GM21390 (cell line): ENCODE measurements around the gene PRDM16.

Experiments used
- ATAC-seq: cut with Tn5 transposase; IDR thresholded peaks from one replicate; pipeline ENCODE4 v1.9.1; 2021; ENCODE audit not compliant: unreplicated experiment

Gene PRDM16

GRCh38 chr1:3053366-3053980 is 15.5 kb upstream of the PRDM16 start:
- ATAC-seq = no peak

DNA sequence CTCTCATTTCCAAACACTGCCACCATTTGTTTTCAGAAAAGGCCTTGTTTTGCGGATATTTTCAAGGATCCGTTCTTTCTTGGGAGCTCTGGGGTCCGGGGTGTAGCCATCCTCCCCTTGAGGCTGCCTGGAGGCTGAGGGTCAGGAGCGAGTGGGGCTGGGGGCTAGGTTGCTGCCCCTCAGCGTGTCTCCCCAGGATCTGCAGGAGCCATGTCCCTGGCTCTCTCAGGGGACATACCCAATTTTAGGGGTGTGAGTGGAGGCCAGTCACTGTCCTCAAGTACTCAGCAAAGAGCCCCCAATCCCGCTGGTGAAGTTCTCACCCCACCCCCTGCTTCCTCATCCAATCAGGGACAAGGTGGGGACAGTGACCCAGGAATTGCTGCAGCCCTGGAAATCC is 15.0 kb upstream of the PRDM16 start:
- ATAC-seq = no peak

GRCh38 chr1:3054474-3054873 is 14.5 kb upstream of the PRDM16 start:
- ATAC-seq = no peak

DNA sequence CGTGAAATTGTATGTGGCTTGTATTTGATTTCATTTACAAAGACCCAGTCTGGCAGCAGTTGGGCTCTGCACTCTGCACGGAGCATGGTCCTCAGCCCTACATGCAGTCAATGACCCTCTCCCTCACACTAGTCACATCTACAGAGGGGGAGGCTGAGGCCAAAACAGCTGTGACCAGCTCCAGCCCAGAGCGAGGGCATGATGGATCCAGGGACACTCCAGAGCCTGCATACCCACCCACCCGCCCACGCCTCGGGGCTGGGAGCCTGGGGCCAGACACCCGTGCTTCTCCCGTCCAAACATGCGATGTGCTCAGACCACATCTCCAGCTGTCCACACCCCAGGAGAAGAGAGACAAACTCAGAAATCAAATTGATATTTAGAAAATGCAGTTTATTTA is 14.0 kb upstream of the PRDM16 start:
- no peak for ATAC-seq

DNA sequence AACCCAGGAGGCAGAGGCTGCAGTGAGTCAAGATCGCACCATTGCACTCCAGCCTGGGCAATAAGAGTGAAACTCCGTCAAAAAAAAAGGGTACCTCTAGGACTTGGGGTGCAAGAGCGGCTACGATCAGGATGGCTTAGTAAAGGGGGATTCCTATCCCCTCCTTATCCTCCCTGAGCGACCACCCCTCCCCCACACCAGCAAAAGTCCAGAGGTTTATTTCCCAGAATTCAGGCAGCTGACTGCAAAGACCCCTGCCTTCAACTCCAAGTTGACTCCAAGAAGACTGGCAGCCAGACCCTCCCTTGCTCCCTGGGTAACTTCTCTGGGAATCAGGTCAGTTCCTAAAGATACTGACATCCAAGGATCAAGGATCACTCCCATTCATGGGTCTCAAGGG is 12.4 kb upstream of the PRDM16 start:
- ATAC-seq = no peak

GRCh38 chr1:3058263-3059030 is 10.6 kb upstream of the PRDM16 start:
- no peak for ATAC-seq

DNA sequence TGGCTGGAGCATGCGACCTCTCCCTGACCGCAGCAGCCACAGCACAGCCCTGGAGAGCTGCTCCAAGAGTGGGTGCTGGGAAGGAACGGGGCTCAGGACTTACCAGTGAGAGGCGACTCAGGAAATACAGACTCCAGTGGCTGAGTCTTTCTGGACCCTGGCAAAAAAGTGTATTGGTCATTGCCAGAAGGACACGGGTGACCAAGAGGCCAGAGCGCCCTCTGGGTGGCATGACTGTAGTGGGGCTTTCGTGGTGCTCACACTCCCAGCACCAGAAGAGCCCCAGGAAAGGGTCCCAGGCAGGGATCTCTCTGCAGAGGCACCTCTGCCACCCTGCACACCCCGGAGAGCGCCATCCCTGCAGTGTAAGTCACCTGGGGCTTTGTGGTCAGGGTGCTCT is 8.9 kb upstream of the PRDM16 start:
- ATAC-seq = no peak

- ATAC-seq = no peak
Measured at GRCh38 chr1:3060601-3061551, 8.1 kb upstream of the PRDM16 start.

DNA sequence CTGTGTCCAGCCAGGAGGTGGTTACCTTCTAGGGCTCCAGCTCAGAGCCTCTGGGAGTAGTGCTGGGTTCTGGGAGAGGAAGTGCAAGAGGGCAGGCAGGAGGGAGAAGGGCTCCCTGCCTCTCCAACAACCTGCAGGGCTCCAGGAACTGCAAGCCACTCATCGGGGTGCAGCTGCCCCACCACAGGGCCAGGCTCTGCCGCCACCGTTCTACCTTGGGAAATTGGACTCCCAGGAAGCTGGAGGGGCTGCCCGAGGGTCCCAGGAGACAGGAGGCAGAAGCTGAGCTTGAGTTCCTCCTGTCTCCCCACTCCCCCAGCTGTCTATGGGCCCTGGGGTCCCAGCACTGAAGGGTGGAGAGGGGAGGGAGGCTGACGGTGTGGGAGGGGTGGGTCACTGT is 7.4 kb upstream of the PRDM16 start:
- ATAC-seq = no peak

- no peak for ATAC-seq
Measured at GRCh38 chr1:3061981-3062615, 6.9 kb upstream of the PRDM16 start.

DNA sequence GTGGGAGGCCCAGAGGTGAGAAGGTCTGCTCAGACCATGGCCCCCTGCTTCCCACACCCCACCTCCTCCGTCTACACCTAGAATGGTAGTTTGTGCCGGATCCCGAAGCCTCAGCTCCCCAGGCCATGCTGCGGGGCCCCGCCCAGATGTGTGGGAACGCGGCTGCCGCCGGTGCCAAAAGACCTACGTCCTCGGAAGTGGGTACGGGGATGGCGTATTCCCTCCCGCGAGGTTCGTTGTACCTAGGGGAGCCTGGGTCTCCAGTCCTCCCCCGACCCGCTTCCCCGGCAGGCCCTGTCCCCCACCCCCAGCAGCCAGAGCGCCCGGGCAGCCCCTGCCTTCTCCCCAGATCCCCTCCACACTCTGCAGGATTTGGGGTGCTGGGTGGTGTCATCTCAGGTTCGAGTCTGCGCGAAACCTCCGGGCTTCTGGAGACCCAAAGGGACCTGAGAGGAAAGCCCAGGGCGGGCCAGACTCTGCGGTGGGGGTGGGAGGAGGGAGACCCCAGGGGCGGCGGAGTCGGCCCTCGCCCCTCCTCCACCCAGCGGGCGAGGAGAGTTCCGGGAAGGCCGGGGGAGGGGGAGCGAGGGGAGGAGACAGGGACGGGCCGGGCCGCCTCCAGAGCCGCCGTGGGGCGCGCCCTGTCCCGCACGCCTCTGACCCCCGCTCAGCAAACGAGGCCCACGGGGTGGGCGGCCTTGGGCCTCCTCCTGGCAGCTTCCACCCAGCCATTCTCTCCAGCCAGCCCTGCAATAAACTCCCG is 6.2 kb upstream of the PRDM16 start:
- no peak for ATAC-seq

GRCh38 chr1:3063379-3064295 is 5.4 kb upstream of the PRDM16 start:
- ATAC-seq = no peak

DNA sequence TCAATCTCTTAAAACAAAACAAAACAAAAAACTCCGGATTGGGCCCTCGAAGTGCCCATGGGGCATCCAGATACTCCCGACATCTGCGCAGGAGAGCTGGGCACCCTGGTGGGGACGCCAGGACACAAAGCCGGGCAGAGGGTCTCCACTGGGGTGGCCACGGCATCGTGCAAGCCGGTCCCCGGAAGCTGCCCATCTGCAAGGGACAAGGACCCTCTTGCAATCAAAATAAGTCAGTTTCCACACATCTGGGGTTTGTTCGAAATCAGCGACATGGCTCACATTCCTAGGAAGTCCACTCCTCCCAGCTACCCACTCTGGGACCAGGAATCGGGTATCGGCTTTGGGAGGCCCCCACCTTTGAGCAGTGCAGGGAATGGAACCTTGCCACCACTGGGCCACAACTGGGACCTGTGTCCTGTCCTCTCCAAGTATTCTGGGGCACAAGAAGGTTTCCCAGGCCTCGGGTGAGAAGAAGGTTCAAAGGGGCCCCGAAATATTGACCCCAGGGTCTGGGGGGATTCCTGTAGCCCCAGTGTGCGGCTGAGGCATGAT is 4.6 kb upstream of the PRDM16 start:
- no peak for ATAC-seq

DNA sequence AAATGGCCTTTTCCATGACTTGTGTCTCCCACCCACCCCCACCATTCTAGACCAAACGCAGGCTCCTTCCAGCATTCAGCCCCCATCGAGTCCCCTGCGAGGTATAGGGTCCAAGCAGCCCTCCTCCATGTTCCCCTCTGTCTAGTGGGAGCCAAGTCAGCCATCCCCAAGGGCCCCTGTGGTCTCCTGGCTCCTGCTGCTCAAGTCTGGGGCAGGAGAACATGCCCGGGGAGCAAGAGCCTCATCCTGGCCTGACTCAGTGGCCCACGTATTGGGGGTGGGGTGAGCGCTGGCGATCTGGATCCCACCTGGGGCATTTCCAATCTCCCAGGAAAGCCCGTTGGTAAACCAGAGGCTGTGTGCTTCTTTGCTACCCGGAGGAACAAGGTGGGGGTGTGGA is 4.1 kb upstream of the PRDM16 start:
- ATAC-seq = no peak

GRCh38 chr1:3065396-3065795 is 3.6 kb upstream of the PRDM16 start:
- no peak for ATAC-seq

DNA sequence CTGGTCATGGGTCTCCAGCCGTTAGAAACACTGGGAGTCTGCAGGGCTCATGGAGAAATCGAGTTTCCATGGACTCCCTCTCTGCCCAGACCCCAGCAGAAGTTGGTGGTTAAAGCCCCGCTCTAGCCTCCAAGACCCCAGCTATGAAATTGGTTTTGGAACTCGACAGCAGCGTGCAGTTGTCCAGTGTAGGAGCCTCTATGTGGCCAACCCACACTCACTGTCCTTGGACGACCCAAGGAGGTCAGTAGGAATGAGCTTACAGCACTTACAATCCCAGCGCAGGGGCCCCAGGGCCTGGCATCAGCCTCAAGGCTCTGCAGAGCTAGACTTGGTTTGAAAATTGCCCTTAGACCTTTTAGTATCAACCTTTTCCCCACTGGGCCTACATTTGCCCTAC is 3.2 kb upstream of the PRDM16 start:
- ATAC-seq = no peak

DNA sequence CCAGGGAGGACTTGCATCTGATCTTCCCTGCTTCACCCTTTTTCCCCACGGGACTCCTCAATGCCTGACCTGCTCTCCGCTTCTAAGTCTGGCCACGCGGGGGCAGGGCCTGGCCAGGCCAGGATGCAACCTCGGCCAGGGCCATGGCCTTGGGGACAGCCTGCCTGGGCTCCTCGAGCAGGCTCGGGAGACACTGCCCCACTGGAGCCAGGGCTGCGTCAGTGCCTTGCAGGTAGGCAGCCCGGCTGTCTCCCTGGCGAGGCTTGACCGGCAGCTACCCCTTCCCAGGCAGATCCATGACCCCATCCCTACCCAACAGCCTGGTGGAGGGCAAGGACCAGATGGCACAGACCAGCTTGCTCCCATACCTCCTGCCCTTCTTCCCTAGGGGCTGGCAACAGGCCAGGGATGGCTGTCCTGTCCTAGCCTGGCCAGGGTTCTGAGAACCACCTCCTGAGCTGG is 2.7 kb upstream of the PRDM16 start:
- ATAC-seq = no peak

GRCh38 chr1:3066826-3067225 is 2.2 kb upstream of the PRDM16 start:
- no peak for ATAC-seq

DNA sequence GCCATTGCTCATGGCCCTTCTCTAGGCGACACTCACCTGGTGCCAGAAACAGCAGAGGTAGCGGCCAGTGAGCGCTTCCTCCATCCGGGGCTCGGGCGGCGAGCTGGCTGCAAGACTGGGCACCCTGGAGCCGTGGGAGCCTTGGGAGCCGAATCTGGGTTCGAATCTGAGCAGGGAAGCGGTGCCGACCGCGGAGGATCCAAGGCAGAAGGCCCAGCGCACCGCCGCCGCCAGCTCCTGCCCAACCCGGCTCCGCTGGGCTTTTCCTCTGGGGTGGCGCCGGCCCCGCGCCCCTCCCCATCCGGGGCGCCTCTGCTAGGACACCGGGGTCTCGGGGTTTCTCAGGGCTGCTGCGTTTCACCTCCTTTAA is 1.7 kb upstream of the PRDM16 start:
- ATAC-seq = no peak
